Activated naive CD4-positive, alpha-beta T cell treated with anti-CD3 and anti-CD28 coated beads for 36 hours (primary cell): Measurements from ENCODE around the gene LOC101059915.
"Not testable (repeated sequence)": the region's sequence is repeated elsewhere in the genome, so short reads cannot be mapped to it uniquely, and the experiment has no call there.

Source experiments
- CTCF ChIA-PET: fragments of 350-600 bp; sonication (Branson Sonifier 250); formaldehyde crosslinking; loops from one replicate; lab custom pipeline; 2021; ENCODE audit warnings: antibody characterized with exemption; lab: Charles Lee
- DNase-seq: peaks from one replicate; pipeline ENCODE4 v3.0.0-alpha.2; 2020
- H3K27ac Mint-ChIP-seq: one replicate; pipeline ENCODE4 v1.8.0; 2021; ENCODE audit warnings: mild to moderate bottlenecking, mixed read lengths
- H3K27me3 Mint-ChIP-seq: one replicate; pipeline ENCODE4 v1.8.0; 2021; ENCODE audit warnings: low read depth, mixed read lengths
- H3K36me3 Mint-ChIP-seq: one replicate; pipeline ENCODE4 v1.8.0; 2021; ENCODE audit warnings: low read depth, mixed read lengths
- H3K4me1 Mint-ChIP-seq: one replicate; pipeline ENCODE4 v1.8.0; 2021; ENCODE audit warnings: low read depth, mixed read lengths
- H3K4me3 Mint-ChIP-seq: one replicate; pipeline ENCODE4 v1.8.0; 2021; ENCODE audit warnings: mild to moderate bottlenecking, moderate library complexity, mixed read lengths
- H3K9me3 Mint-ChIP-seq: one replicate; pipeline ENCODE4 v1.8.0; 2021; ENCODE audit warnings: mixed read lengths
- intact Hi-C: fragments of 100-400 bp; cut with micrococcal nuclease; formaldehyde crosslinking; loops from one replicate; pipeline ENCODE4 v1.15.1; 2023

Gene LOC101059915

GRCh38 chrX:71644406-71644805 is 22.9 kb upstream of the LOC101059915 start:
- H3K27ac Mint-ChIP-seq, H3K27me3 Mint-ChIP-seq, CTCF ChIA-PET, intact Hi-C loops, H3K36me3 Mint-ChIP-seq, H3K4me3 Mint-ChIP-seq, DNase-seq, H3K4me1 Mint-ChIP-seq, H3K9me3 Mint-ChIP-seq: not testable (repeated sequence)

DNA sequence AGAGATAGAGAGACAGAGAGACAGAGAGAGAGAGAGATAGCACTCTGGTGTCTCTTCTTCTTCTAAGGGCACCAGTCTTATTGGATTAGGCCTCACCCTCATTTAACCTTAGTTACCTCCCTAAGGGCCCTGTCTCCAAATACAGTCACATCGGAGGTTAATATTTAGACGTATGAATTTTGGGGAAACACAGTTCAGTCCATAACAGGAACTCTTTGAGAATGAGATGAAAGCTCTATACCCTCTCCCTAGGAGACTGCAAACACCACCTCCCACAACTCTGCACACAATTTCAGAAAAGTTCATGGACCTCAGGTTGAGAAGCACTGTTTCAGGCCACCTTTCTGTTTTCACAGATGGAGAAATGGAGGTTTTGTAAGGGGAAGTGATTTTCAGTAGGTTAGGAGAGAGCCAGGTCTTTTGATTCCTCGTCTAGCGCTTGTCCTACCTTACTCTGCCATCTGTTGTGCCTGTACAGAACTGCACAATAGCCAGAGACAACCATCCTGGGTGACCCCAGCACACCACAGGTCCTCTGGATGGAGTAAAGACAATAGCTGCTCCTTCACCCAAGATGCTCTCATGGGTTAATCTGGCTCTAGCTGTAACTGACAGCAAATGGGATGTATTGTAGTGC is 16.9 kb upstream of the LOC101059915 start:
- Mint-ChIP-seq H3K4me3 (no peak overlapping the region), H3K4me1 (peaks cover 10% of the 10 kb centered on the region), H3K9me3 (no peaks in the 10 kb centered on the region), H3K27me3 (no peaks in the 10 kb centered on the region), H3K36me3 (no peaks in the 10 kb centered on the region), H3K27ac (no peak overlapping the region)
- peak; percentile 62 for DNase-seq
- CTCF ChIA-PET: interaction anchor here (0.6 to 3.2 kb wide), 3 partner anchors 31 to 192 kb away, joined by 3 to 14 read pairs (median 3); partner anchors contain the start of gene CXCR3
- intact Hi-C loops: loop anchor here (1.0 to 5.0 kb wide), 5 partner anchors 31 to 283 kb away; partner anchors contain the start of gene TAF1

GRCh38 chrX:71652405-71652804 is 14.9 kb upstream of the LOC101059915 start:
- peak; percentile 78 for DNase-seq
- Mint-ChIP-seq H3K4me1 (peaks cover 10% of the 10 kb centered on the region), H3K27me3 (no peaks in the 10 kb centered on the region), H3K4me3 (no peak overlapping the region), H3K9me3 (no peaks in the 10 kb centered on the region), H3K36me3 (no peaks in the 10 kb centered on the region), H3K27ac (no peak overlapping the region)
- CTCF ChIA-PET: interaction anchor here (0.7 to 1.4 kb wide), 9 partner anchors 10 to 100 kb away, joined by 3 to 6 read pairs (median 4); partner anchors contain the start of gene CXCR3
- intact Hi-C loops: loop anchor here (1.0 to 5.0 kb wide), 5 partner anchors 80 to 682 kb away; partner anchors contain the start of gene TAF1

DNA sequence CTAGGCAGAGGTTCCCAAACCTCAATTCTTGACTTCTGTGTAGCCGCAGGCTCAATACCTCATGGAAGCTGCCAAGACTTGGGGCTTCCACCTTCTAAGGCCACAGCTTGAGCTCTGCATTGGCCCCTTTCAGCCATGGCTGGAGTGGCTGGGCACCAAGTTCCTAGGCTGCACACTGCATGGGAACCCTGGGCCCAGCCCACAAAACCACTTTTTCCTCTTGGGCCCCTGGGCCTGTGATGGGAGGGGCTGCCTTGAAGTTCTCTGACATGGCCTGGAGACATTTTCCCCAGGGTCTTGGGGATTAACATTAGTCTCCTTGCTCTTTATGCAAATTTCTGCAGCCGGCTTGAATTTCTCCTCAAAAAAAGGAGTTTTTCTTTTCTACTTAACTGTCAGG is 14.0 kb upstream of the LOC101059915 start:
- no peaks in the 10 kb centered on the region for H3K9me3 Mint-ChIP-seq
- H3K36me3 Mint-ChIP-seq: no peaks in the 10 kb centered on the region
- CTCF ChIA-PET: no interaction called here
- no peak for DNase-seq
- H3K4me1 Mint-ChIP-seq: peaks cover 10% of the 10 kb centered on the region
- no peak overlapping the region for H3K4me3 Mint-ChIP-seq
- no peak overlapping the region for H3K27ac Mint-ChIP-seq
- intact Hi-C loops: loop anchor here (2.0 to 5.0 kb wide), 4 partner anchors 81 to 683 kb away; partner anchors contain the start of gene TAF1
- H3K27me3 Mint-ChIP-seq: no peaks in the 10 kb centered on the region

- no peak for DNase-seq
- Mint-ChIP-seq H3K9me3 (no peaks in the 10 kb centered on the region), H3K27ac (no peak overlapping the region), H3K4me3 (no peak overlapping the region), H3K4me1 (peaks cover 11% of the 10 kb centered on the region), H3K36me3 (no peaks in the 10 kb centered on the region), H3K27me3 (peaks cover 2% of the 10 kb centered on the region)
- intact Hi-C loops: no loop called here
- CTCF ChIA-PET: no interaction called here
Measured at GRCh38 chrX:71657267-71657666, 10.1 kb upstream of the LOC101059915 start.

GRCh38 chrX:71659342-71659741 is 8.0 kb upstream of the LOC101059915 start:
- Mint-ChIP-seq H3K4me1 (peaks cover 28% of the 10 kb centered on the region), H3K4me3 (no peak overlapping the region), H3K9me3 (no peaks in the 10 kb centered on the region), H3K36me3 (no peaks in the 10 kb centered on the region), H3K27ac (no peak overlapping the region), H3K27me3 (peaks cover 2% of the 10 kb centered on the region)
- no peak for DNase-seq
- CTCF ChIA-PET: no interaction called here
- intact Hi-C loops: no loop called here

DNA sequence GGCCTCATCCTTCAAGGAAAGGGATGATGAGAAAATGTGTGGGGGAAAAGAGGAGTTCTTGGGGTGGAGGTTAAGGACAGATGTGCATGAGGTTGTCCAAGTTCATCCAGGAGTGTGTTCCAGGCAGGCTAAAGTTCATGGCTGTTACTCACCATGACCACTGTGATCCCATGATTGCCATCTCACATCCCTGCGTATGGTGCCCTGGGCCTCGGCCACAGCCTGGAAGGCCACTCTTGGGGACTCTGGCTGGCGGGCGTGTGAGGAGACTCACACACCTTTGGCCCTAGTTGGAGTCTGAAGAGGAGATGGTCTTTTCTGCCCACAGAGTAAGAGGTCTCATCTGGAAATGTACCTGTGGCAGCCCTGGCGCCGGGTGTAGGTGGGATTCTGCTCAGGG is 7.4 kb upstream of the LOC101059915 start:
- DNase-seq: no peak
- Mint-ChIP-seq H3K27ac (no peak overlapping the region), H3K27me3 (peaks cover 2% of the 10 kb centered on the region), H3K9me3 (no peaks in the 10 kb centered on the region), H3K36me3 (no peaks in the 10 kb centered on the region), H3K4me1 (peaks cover 29% of the 10 kb centered on the region), H3K4me3 (no peak overlapping the region)
- CTCF ChIA-PET: no interaction called here
- intact Hi-C loops: no loop called here

DNA sequence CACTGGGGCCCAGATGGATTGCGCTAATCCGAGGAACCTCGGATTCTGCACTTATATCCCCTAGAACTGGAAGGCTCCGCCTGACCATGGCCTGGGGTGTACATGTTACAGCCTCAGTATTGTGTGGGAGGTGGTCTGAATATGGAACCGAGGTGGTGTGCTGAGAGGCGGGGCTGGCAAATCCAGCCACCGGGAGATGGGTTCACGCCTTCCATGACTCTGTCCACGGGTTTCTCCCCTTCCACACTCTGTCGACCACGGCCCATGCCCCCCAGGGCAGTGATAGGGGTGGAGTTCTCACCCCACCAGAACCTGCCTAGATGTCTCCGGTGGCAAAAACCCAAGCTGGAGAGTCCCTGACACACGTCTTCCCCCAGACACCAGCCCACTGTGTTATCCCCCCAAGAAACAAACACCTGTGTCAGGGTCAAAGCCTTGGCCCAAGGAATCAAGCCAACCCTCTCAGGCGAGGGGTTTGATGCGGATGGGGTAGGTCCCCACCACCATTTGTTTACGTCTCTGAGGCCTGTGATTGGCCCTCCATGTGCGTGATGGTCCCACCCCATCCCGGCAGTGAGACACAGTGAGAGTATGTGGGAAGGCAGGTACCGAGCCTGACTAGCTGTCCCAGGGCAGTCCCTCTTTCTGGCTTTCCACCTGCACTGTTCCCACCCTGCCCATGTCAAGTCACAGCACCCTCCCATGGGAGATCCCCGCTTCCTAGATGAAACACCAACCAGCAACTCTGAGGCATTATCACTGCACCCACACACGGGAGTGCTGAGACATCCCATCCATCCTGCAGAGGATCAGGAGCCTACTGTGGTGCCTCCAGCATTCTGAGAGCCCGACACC is 6.6 kb upstream of the LOC101059915 start:
- peaks cover 29% of the 10 kb centered on the region for H3K4me1 Mint-ChIP-seq
- no peaks in the 10 kb centered on the region for H3K9me3 Mint-ChIP-seq
- no peaks in the 10 kb centered on the region for H3K36me3 Mint-ChIP-seq
- H3K27me3 Mint-ChIP-seq: peaks cover 2% of the 10 kb centered on the region
- no peak overlapping the region for H3K4me3 Mint-ChIP-seq
- DNase-seq: no peak
- intact Hi-C loops: no loop called here
- no peak overlapping the region for H3K27ac Mint-ChIP-seq
- CTCF ChIA-PET: no interaction called here

DNA sequence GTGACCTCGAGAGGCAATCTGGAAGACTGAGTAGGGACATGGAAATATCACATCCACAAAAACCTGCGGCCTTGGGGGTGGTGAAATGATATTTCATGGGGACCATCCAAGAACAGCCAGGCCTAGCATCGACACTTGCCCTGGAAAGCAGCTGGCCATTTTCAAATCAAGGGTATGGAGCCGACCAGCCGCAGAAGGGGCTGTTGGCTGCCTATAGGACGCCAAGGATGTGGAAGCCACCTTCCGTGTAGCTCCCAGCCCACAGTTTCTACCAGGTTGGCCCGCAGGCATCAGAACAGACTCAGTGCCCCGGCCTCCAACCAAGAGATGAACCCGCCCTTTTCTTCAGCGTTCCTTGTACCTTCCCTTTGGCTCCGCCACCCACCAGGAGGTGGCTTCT is 5.4 kb upstream of the LOC101059915 start:
- Mint-ChIP-seq H3K4me3 (no peak overlapping the region), H3K27me3 (peaks cover 2% of the 10 kb centered on the region), H3K9me3 (no peaks in the 10 kb centered on the region), H3K27ac (no peak overlapping the region), H3K36me3 (no peaks in the 10 kb centered on the region), H3K4me1 (peaks cover 29% of the 10 kb centered on the region)
- DNase-seq: no peak
- CTCF ChIA-PET: no interaction called here
- intact Hi-C loops: no loop called here

- peaks cover 29% of the 10 kb centered on the region for H3K4me1 Mint-ChIP-seq
- H3K9me3 Mint-ChIP-seq, H3K27me3 Mint-ChIP-seq, H3K4me3 Mint-ChIP-seq, CTCF ChIA-PET, H3K36me3 Mint-ChIP-seq, DNase-seq, H3K27ac Mint-ChIP-seq: not testable (repeated sequence)
- intact Hi-C loops: loop anchor here (1.0 kb wide), 2 partner anchors 9 to 43 kb away; no protein-coding TSS in a partner anchor
Measured at GRCh38 chrX:71662654-71663053, 4.7 kb upstream of the LOC101059915 start.

DNA sequence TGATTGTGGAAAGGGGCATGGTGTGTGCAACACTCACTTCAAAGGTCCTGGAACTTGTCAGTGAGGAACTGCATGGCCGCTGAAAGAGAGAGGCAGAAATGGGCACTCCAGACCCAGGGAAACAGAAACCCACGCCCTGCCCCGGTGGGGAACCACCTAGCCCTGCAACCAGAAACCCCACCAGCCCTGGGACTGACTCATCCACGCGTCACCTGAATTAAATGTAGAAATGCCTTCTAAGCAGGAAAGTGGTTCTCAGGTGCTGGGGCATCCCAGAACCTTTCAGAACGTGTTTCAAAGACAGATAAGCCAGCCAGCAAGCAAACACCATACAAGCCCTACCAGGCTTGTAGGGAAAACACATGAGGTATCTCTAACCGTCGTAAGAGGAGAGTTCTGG is 4.1 kb upstream of the LOC101059915 start:
- CTCF ChIA-PET: interaction anchor here (0.6 kb wide), 1 partner anchor 78 kb away, joined by 3 read pairs; no protein-coding TSS in a partner anchor
- H3K9me3 Mint-ChIP-seq, H3K27ac Mint-ChIP-seq, H3K4me3 Mint-ChIP-seq, H3K36me3 Mint-ChIP-seq, H3K27me3 Mint-ChIP-seq: not testable (repeated sequence)
- intact Hi-C loops: loop anchor here (1.0 kb wide), 2 partner anchors 8 to 44 kb away; no protein-coding TSS in a partner anchor
- H3K4me1 Mint-ChIP-seq: peaks cover 29% of the 10 kb centered on the region
- DNase-seq: peak; percentile 86

GRCh38 chrX:71664202-71664601 is 3.1 kb upstream of the LOC101059915 start:
- H3K27ac Mint-ChIP-seq, intact Hi-C loops, CTCF ChIA-PET, H3K36me3 Mint-ChIP-seq, H3K9me3 Mint-ChIP-seq, H3K4me3 Mint-ChIP-seq, H3K27me3 Mint-ChIP-seq: not testable (repeated sequence)
- DNase-seq: peak; percentile 42
- peaks cover 29% of the 10 kb centered on the region for H3K4me1 Mint-ChIP-seq
